ENCODE measurements around the gene UBLCP1.
"Not testable (repeated sequence)": the region's sequence is repeated elsewhere in the genome, so short reads cannot be mapped to it uniquely, and the experiment has no call there.

UBLCP1 gene

GRCh38 chr5:159262859-159263568 is at the start of gene UBLCP1:
Gene UBLCP1 (plus strand): TSS chr5:159263290. CDS start chr5:159268916, 5,626 bp downstream.
- no peaks in the 10 kb centered on the region for H3K9me3 Mint-ChIP-seq
- H3K4me3 Mint-ChIP-seq = peak within 1 kb of the TSS; percentile 96
- DNase-seq = peak; percentile 86
- peaks cover 41% of the 10 kb centered on the region for H3K36me3 Mint-ChIP-seq (ENCODE audit: low read depth)
- no peaks in the 10 kb centered on the region for H3K27me3 Mint-ChIP-seq
- peak within 1 kb of the TSS; percentile 99 for H3K27ac Mint-ChIP-seq
- H3K4me1 Mint-ChIP-seq (ENCODE audit: low read depth) = peaks cover 52% of the 10 kb centered on the region

- H3K27ac Mint-ChIP-seq = no peak overlapping the region
- H3K27me3 Mint-ChIP-seq = no peaks in the 10 kb centered on the region
- H3K36me3 Mint-ChIP-seq (ENCODE audit: low read depth) = peaks cover 4% of the 10 kb centered on the region
- no peaks in the 10 kb centered on the region for H3K9me3 Mint-ChIP-seq
- peaks cover 37% of the 10 kb centered on the region for H3K4me1 Mint-ChIP-seq (ENCODE audit: low read depth)
- DNase-seq = no peak
- H3K4me3 Mint-ChIP-seq = no peak overlapping the region
Observed at GRCh38 chr5:159214486-159215271, 48.4 kb upstream of the UBLCP1 start.

- Mint-ChIP-seq H3K4me1 (ENCODE audit: low read depth) (peaks cover 25% of the 10 kb centered on the region), H3K27me3 (no peaks in the 10 kb centered on the region), H3K36me3 (ENCODE audit: low read depth) (no peaks in the 10 kb centered on the region), H3K4me3 (no peak overlapping the region), H3K27ac (no peak overlapping the region), H3K9me3 (no peaks in the 10 kb centered on the region)
- DNase-seq = no peak
Observed at GRCh38 chr5:159215886-159216285, 47.2 kb upstream of the UBLCP1 start.

GRCh38 chr5:159216454-159216853 is 46.6 kb upstream of the UBLCP1 start:
- DNase-seq = no peak
- Mint-ChIP-seq H3K4me3 (no peak overlapping the region), H3K27me3 (no peaks in the 10 kb centered on the region), H3K27ac (no peak overlapping the region), H3K36me3 (ENCODE audit: low read depth) (no peaks in the 10 kb centered on the region), H3K4me1 (ENCODE audit: low read depth) (peaks cover 22% of the 10 kb centered on the region), H3K9me3 (no peaks in the 10 kb centered on the region)

GRCh38 chr5:159217236-159217635 is 45.9 kb upstream of the UBLCP1 start:
- Mint-ChIP-seq H3K4me3 (no peak overlapping the region), H3K9me3 (no peaks in the 10 kb centered on the region), H3K36me3 (ENCODE audit: low read depth) (no peaks in the 10 kb centered on the region), H3K27me3 (no peaks in the 10 kb centered on the region), H3K4me1 (ENCODE audit: low read depth) (peaks cover 17% of the 10 kb centered on the region), H3K27ac (no peak overlapping the region)
- no peak for DNase-seq

GRCh38 chr5:159218595-159219023 is 44.5 kb upstream of the UBLCP1 start:
- Mint-ChIP-seq H3K4me3 (no peak overlapping the region), H3K27me3 (no peaks in the 10 kb centered on the region), H3K4me1 (ENCODE audit: low read depth) (peaks cover 15% of the 10 kb centered on the region), H3K9me3 (no peaks in the 10 kb centered on the region), H3K27ac (no peak overlapping the region), H3K36me3 (ENCODE audit: low read depth) (no peaks in the 10 kb centered on the region)
- no peak for DNase-seq

GRCh38 chr5:159220206-159220605 is 42.9 kb upstream of the UBLCP1 start:
- no peak for DNase-seq
- no peak overlapping the region for H3K27ac Mint-ChIP-seq
- no peaks in the 10 kb centered on the region for H3K9me3 Mint-ChIP-seq
- no peaks in the 10 kb centered on the region for H3K27me3 Mint-ChIP-seq
- no peaks in the 10 kb centered on the region for H3K36me3 Mint-ChIP-seq (ENCODE audit: low read depth)
- peaks cover 15% of the 10 kb centered on the region for H3K4me1 Mint-ChIP-seq (ENCODE audit: low read depth)
- H3K4me3 Mint-ChIP-seq = no peak overlapping the region

GRCh38 chr5:159223469-159223868 is 39.6 kb upstream of the UBLCP1 start:
- Mint-ChIP-seq H3K9me3 (no peaks in the 10 kb centered on the region), H3K27me3 (no peaks in the 10 kb centered on the region), H3K4me1 (ENCODE audit: low read depth) (peaks cover 2% of the 10 kb centered on the region), H3K4me3 (no peak overlapping the region), H3K27ac (no peak overlapping the region), H3K36me3 (ENCODE audit: low read depth) (no peaks in the 10 kb centered on the region)
- no peak for DNase-seq

GRCh38 chr5:159224471-159224870 is 38.6 kb upstream of the UBLCP1 start:
- H3K9me3 Mint-ChIP-seq = no peaks in the 10 kb centered on the region
- H3K4me3 Mint-ChIP-seq = no peak overlapping the region
- no peaks in the 10 kb centered on the region for H3K36me3 Mint-ChIP-seq (ENCODE audit: low read depth)
- no peaks in the 10 kb centered on the region for H3K27me3 Mint-ChIP-seq
- H3K4me1 Mint-ChIP-seq (ENCODE audit: low read depth) = peaks cover 2% of the 10 kb centered on the region
- no peak for DNase-seq
- no peak overlapping the region for H3K27ac Mint-ChIP-seq

- Mint-ChIP-seq H3K36me3 (ENCODE audit: low read depth) (no peaks in the 10 kb centered on the region), H3K4me1 (ENCODE audit: low read depth) (peaks cover 2% of the 10 kb centered on the region), H3K4me3 (no peak overlapping the region), H3K27me3 (no peaks in the 10 kb centered on the region), H3K9me3 (no peaks in the 10 kb centered on the region), H3K27ac (no peak overlapping the region)
- no peak for DNase-seq
Observed at GRCh38 chr5:159226451-159226850, 36.6 kb upstream of the UBLCP1 start.

GRCh38 chr5:159227452-159227851 is 35.6 kb upstream of the UBLCP1 start:
- H3K4me3 Mint-ChIP-seq = no peak overlapping the region
- H3K36me3 Mint-ChIP-seq (ENCODE audit: low read depth) = no peaks in the 10 kb centered on the region
- no peak overlapping the region for H3K27ac Mint-ChIP-seq
- no peaks in the 10 kb centered on the region for H3K27me3 Mint-ChIP-seq
- H3K9me3 Mint-ChIP-seq = no peaks in the 10 kb centered on the region
- DNase-seq = no peak
- H3K4me1 Mint-ChIP-seq (ENCODE audit: low read depth) = peaks cover 2% of the 10 kb centered on the region

- not testable (repeated sequence) for H3K27ac Mint-ChIP-seq; H3K36me3 Mint-ChIP-seq (ENCODE audit: low read depth); DNase-seq; H3K9me3 Mint-ChIP-seq; H3K4me3 Mint-ChIP-seq; H3K4me1 Mint-ChIP-seq (ENCODE audit: low read depth); H3K27me3 Mint-ChIP-seq
Observed at GRCh38 chr5:159228097-159228496, 35.0 kb upstream of the UBLCP1 start.

- H3K9me3 Mint-ChIP-seq = no peaks in the 10 kb centered on the region
Observed at GRCh38 chr5:159230657-159231056, 32.4 kb upstream of the UBLCP1 start.

GRCh38 chr5:159231167-159231566 is 31.9 kb upstream of the UBLCP1 start:
- DNase-seq = no peak
- no peaks in the 10 kb centered on the region for H3K27me3 Mint-ChIP-seq
- no peaks in the 10 kb centered on the region for H3K36me3 Mint-ChIP-seq (ENCODE audit: low read depth)
- H3K9me3 Mint-ChIP-seq = no peaks in the 10 kb centered on the region
- H3K27ac Mint-ChIP-seq = no peak overlapping the region
- H3K4me1 Mint-ChIP-seq (ENCODE audit: low read depth) = peaks cover 2% of the 10 kb centered on the region
- H3K4me3 Mint-ChIP-seq = no peak overlapping the region

More at GRCh38 chr5:159230657-159231056, 32.4 kb upstream of the UBLCP1 start:
- Mint-ChIP-seq H3K27me3 (no peaks in the 10 kb centered on the region), H3K27ac (no peak overlapping the region), H3K36me3 (ENCODE audit: low read depth) (no peaks in the 10 kb centered on the region), H3K4me3 (no peak overlapping the region), H3K4me1 (ENCODE audit: low read depth) (peaks cover 2% of the 10 kb centered on the region)
- DNase-seq = no peak

- not testable (repeated sequence) for H3K36me3 Mint-ChIP-seq (ENCODE audit: low read depth); DNase-seq; H3K4me3 Mint-ChIP-seq; H3K27ac Mint-ChIP-seq; H3K9me3 Mint-ChIP-seq; H3K27me3 Mint-ChIP-seq
- peaks cover 14% of the 10 kb centered on the region for H3K4me1 Mint-ChIP-seq (ENCODE audit: low read depth)
Observed at GRCh38 chr5:159235871-159236520, 27.1 kb upstream of the UBLCP1 start.
